Immature natural killer cell (primary cell): Measurements from ENCODE around the gene HIP1. TPM values are rescaled to one million over a fixed set of nuclear protein-coding genes. Genes with fewer than 3 reads are reported as not detected.
"Not testable (repeated sequence)": the region's sequence is repeated elsewhere in the genome, so short reads cannot be mapped to it uniquely, and the experiment has no call there.

ENCODE experiments used
- DNase-seq, 3 donors: peaks; one replicate each; pipeline ENCODE4 v3.0.0; 2022; ENCODE audit warnings: mixed read lengths in 1 of 3
- H3K27ac Mint-ChIP-seq, 6 donors: one replicate each; pipeline ENCODE4 v1.8.0; 2020; ENCODE audit warnings: mixed read lengths in 6 of 6, mild to moderate bottlenecking in 5 of 6, inconsistent platforms in 4 of 6, moderate library complexity in 3 of 6
- H3K27me3 Mint-ChIP-seq, 3 donors: one replicate each; pipeline ENCODE4 v1.8.0; 2020 to 2021; ENCODE audit warnings: low read depth in 3 of 3, mild to moderate bottlenecking in 3 of 3, mixed read lengths in 3 of 3, moderate library complexity in 3 of 3, inconsistent platforms in 1 of 3
- H3K36me3 Mint-ChIP-seq, 3 donors: one replicate each; pipeline ENCODE4 v1.8.0; 2020; ENCODE audit warnings: mixed read lengths in 3 of 3, inconsistent platforms in 2 of 3, mild to moderate bottlenecking in 2 of 3
- H3K4me1 Mint-ChIP-seq, 2 donors: one replicate each; pipeline ENCODE4 v1.8.0; 2020; ENCODE audit warnings: inconsistent platforms in 2 of 2, mild to moderate bottlenecking in 2 of 2, mixed read lengths in 2 of 2, moderate library complexity in 1 of 2
- H3K4me3 Mint-ChIP-seq, 5 donors: one replicate each; pipeline ENCODE4 v1.8.0; 2020; ENCODE audit warnings: mild to moderate bottlenecking in 5 of 5, mixed read lengths in 5 of 5, inconsistent platforms in 3 of 5, moderate library complexity in 3 of 5
- H3K9me3 Mint-ChIP-seq, 6 donors: one replicate each; pipeline ENCODE4 v1.8.0; 2020; ENCODE audit warnings: mild to moderate bottlenecking in 6 of 6, mixed read lengths in 6 of 6, inconsistent platforms in 4 of 6, moderate library complexity in 3 of 6
- polyA plus RNA-seq, 3 donors: library from polyadenylated mRNA; unstranded; fragments of 300-500 nt; fragmentation: Illumina TruSeq; gene quantifications; one replicate each; pipeline ENCODE4 v1.2.3, GENCODE V29; 2021

HIP1 gene
- polyA plus RNA-seq, 3 donors from 2014 or later = 3.9 to 13.3 (median 5.9) TPM

DNA sequence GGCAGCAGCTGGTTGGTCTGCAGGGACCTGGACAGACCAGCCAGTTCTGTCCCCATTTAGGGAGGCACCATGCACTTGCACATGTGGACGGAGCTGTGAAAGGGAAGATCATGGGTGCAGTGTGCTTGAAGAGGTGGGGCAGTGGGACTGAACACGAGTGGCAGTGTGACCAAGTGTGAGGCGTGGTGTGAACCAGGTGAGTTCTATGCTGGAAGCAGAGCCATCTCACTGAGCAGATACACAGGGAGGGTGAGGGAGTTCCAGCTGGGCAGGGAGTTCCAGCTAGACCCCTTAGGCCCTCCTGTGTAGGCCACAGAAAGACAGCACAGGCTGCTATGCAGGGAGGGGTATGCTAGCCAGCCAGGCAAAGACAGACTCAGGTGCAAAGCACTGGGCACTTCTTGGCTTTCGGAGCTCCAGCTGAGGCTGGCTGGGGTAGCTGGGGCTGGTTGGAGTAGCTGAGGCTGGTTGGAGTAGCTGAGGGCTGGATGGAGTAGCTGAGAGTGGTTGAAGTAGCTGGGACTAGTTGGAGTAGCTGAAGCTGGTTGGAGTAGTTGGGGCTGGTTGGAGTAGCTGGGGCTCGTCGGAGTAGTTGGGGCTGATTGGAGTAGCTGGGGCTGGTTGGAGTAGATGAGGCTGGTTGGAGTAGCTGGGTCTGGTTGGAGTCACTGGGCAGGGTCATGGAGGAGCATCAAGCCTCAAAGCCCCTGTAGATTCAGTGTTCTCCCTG lies 90.9 kb downstream of the HIP1 start:
- H3K9me3 Mint-ChIP-seq = no peaks in the 10 kb centered on the region
- H3K36me3 Mint-ChIP-seq = peaks cover 0 to 8% (median 5%) of the 10 kb centered on the region in 3 donors
- H3K4me3 Mint-ChIP-seq = no peak overlapping the region
- DNase-seq = no peak
- peaks cover 2 to 3% of the 10 kb centered on the region in 2 donors for H3K4me1 Mint-ChIP-seq
- H3K27me3 Mint-ChIP-seq = peaks cover 0 to 6% (median 0%) of the 10 kb centered on the region in 3 donors
- H3K27ac Mint-ChIP-seq = peak overlapping the region in 3 of 6 donors; percentile 12 to 74 (median 37)

DNA sequence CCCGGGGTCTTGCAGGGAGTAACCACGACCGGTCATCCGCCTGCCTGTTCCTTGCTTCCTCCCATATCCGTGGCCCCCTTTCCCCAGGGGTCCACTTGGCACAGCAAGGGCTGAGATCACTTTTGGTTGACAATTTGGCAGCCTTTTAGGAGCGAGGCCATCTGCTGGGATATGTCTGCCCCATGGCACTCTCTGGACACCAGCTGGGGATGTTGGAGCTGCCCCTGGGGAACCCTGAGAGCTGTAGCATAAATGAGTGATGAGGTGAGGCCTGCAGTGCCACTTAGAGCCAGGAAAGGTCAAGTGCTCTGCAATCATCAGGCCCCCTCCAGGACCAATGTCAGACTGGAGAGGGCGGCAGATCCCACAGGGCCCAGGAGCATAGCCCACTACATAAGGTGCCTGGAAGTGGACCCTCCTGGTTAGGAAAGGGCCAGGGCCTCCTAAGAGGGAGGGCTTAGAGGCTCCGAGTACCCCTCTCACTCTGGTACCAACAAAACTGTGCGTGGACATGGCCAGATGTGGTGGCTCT lies 92.1 kb downstream of the HIP1 start:
- DNase-seq = no peak
- H3K4me1 Mint-ChIP-seq = peaks cover 7% of the 10 kb centered on the region in 2 donors
- peaks cover 0 to 7% (median 0%) of the 10 kb centered on the region in 3 donors for H3K36me3 Mint-ChIP-seq
- H3K9me3 Mint-ChIP-seq = no peaks in the 10 kb centered on the region
- H3K27me3 Mint-ChIP-seq = peaks cover 0 to 6% (median 2%) of the 10 kb centered on the region in 3 donors
- no peak overlapping the region for H3K27ac Mint-ChIP-seq
- H3K4me3 Mint-ChIP-seq = no peak overlapping the region

DNA sequence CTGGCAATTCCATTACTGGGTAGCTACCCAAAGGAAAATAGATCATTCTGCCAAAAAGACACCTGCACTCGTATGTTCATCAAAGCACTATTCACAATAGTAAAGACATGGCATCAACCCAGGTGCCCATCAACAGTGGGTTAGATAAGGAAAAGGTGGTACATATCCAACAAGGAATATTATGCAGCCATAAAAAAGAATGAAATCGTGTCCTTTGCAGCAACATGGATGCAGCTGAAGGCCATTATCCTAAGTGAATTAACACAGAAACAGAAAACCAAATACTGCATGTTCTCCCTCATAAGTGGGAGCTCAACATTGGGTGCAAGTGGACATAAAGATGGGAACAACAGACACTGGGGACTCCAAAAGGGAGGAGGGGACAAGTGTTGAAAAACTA lies 93.2 kb downstream of the HIP1 start:
- Mint-ChIP-seq H3K27ac (no peak overlapping the region), H3K36me3 (peaks cover 0 to 7% (median 0%) of the 10 kb centered on the region in 3 donors), H3K27me3 (peaks cover 0 to 6% (median 2%) of the 10 kb centered on the region in 3 donors), H3K9me3 (no peaks in the 10 kb centered on the region), H3K4me3 (no peak overlapping the region), H3K4me1 (peaks cover 7% of the 10 kb centered on the region in 2 donors)
- DNase-seq = no peak

DNA sequence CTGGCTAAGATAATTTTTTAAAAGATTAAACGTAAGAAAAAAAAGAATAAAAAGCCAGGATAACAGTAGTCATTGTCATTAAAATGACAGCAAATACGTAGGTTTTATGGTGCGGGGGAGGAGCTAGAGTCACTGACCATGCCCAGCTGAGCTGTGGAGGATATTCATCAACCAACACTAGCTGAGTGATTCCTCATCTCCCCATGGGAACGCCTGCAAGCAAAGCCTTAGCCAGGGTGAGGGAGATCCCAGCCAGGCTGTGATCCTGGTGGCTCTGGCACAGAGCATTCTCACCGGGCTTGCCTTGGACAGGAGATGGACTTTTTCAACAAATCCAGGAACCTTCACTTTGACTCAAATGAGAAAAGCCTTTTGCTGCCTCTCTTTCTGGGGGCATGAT lies 94.2 kb downstream of the HIP1 start:
- H3K27ac Mint-ChIP-seq = no peak overlapping the region
- peaks cover 0 to 8% (median 6%) of the 10 kb centered on the region in 3 donors for H3K27me3 Mint-ChIP-seq
- peaks cover 12 to 13% of the 10 kb centered on the region in 2 donors for H3K4me1 Mint-ChIP-seq
- no peak for DNase-seq
- H3K4me3 Mint-ChIP-seq = no peak overlapping the region
- H3K9me3 Mint-ChIP-seq = no peaks in the 10 kb centered on the region
- H3K36me3 Mint-ChIP-seq = peaks cover 0 to 7% (median 0%) of the 10 kb centered on the region in 3 donors

DNA sequence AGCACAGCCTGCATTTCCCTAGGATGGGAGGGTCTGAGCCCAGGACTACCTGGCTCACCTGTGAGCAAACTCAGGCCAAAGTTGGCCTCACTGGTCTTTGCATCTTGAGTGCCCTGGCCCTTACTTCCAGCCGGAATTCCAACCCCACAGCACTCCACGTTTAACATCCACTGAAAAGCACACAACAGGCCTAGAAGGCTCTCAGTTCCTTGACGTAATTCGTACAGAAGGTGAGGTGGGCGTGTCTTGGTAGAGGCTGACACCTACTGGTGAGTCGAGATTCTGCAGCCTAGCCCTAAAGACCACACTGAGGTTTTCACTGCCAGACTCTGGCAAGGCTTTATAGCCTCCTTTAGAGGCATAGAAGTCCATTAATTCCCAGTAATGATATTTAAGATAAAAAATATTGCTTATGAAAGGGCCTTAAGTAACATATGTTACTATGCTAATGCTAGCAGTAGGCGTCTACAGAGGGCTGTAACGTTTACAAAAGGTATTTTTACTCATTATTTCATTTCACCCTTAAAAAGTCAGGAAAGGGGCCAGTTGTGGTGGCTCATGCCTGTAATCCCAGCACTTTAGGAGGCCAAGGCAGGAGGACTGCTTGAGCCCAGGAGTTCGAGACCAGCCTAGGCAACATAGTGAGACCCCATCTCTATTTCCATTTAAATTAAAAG lies 95.8 kb downstream of the HIP1 start:
- Mint-ChIP-seq H3K27ac (peak overlapping the region in 4 of 6 donors; percentile 5 to 75 (median 48)), H3K4me3 (peak overlapping the region in 1 of 5 donors; percentile 33), H3K4me1 (peaks cover 17 to 19% of the 10 kb centered on the region in 2 donors), H3K9me3 (no peaks in the 10 kb centered on the region), H3K36me3 (peaks cover 0 to 6% (median 0%) of the 10 kb centered on the region in 3 donors), H3K27me3 (peaks cover 3 to 9% (median 6%) of the 10 kb centered on the region in 3 donors)
- peak; percentile 56 to 69 (median 65) for DNase-seq

DNA sequence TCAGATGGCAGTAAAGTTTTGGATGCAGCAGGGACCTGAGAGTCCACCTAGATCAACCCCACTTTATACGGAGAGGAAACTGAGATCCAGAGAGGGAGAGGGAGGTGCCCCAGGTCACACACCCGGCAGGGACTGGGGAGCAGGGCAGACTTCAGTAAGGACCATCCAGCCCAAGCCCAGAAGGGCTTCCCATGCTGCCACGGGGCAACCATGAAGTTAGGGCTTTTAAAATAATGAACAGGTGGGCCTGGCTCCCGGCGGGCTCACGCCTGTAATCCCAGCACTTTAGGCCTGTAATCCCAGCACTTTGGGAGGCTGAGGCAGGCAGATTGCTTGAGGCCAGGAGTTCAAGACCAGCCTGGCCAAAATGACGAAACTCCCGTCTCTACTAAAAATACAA lies 98.5 kb downstream of the HIP1 start:
- H3K9me3 Mint-ChIP-seq = no peaks in the 10 kb centered on the region
- H3K4me1 Mint-ChIP-seq = peaks cover 15 to 31% of the 10 kb centered on the region in 2 donors
- H3K36me3 Mint-ChIP-seq = no peaks in the 10 kb centered on the region
- peak overlapping the region; percentile 79 to 90 (median 88) for H3K4me3 Mint-ChIP-seq
- H3K27ac Mint-ChIP-seq = peak overlapping the region in 5 of 6 donors; percentile 24 to 68 (median 59)
- peaks cover 4 to 9% (median 4%) of the 10 kb centered on the region in 3 donors for H3K27me3 Mint-ChIP-seq
- no peak for DNase-seq

DNA sequence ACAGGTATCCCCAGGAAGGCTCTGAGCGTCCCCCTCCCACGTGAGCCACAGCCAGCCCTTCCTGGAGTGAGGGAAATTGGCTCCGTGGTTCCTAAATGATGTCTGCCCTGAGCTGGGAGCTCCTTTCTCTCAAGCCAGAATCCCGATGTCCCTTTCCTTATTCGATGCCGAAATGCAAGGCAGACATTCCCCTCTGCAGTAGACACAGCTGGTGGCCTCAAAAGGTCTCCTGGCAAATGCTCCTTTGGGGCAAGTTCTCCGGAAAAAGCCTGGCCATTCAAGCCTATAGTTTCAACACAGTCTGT lies 98.9 kb downstream of the HIP1 start:
- Mint-ChIP-seq H3K27ac (peak overlapping the region in 5 of 6 donors; percentile 24 to 68 (median 59)), H3K4me3 (peak overlapping the region; percentile 79 to 90 (median 88)), H3K4me1 (peaks cover 15 to 31% of the 10 kb centered on the region in 2 donors), H3K9me3 (no peaks in the 10 kb centered on the region), H3K36me3 (no peaks in the 10 kb centered on the region), H3K27me3 (peaks cover 4 to 9% (median 4%) of the 10 kb centered on the region in 3 donors)
- DNase-seq = no peak

DNA sequence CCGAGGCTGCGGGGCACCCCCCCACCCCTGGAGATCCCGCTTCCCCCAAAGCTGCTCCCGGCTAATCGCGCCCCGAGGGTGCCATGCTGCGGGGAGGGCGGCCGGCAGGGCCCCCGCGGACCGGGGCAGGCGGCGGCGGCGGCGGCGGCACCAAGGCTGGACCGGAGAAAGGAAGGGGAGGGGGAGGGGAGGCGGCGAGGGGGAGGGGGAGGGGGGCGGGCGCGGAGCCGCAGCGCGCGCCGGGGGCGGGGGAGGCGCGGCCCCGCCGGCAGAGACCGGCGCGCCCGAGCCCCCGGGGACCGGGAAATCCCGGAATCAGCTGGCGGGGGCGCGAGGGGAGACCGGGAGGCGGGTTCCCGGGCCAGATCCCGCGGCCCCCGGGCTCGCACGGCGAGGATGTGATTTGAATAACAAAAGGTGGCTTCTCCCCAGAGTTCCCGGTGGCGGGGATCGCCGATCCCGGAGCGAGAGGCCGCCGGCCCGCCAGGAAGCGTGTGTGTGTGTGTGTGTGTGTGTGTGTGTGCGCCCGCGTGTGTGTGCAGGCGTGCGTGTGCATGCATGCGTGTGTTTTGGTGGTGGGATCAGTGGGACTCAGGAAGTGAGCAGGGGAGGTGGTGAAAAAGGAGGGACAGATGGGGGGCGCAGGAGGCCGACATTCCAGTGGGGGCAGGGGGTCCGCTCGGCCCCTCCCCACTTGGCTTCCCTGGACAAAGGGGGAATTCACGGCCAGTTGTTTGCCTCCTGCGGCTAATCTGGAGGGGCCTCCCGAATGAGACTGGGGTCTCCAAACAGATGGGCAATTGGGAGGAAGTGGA lies 99.5 kb downstream of the HIP1 start:
- Mint-ChIP-seq H3K36me3 (no peaks in the 10 kb centered on the region), H3K27ac (peak overlapping the region in 5 of 6 donors; percentile 43 to 71 (median 66)), H3K4me3 (peak overlapping the region; percentile 79 to 90 (median 88)), H3K4me1 (peaks cover 15 to 31% of the 10 kb centered on the region in 2 donors), H3K9me3 (no peaks in the 10 kb centered on the region), H3K27me3 (peaks cover 4 to 9% (median 4%) of the 10 kb centered on the region in 3 donors)
- peak; percentile 12 to 39 (median 33) for DNase-seq

DNA sequence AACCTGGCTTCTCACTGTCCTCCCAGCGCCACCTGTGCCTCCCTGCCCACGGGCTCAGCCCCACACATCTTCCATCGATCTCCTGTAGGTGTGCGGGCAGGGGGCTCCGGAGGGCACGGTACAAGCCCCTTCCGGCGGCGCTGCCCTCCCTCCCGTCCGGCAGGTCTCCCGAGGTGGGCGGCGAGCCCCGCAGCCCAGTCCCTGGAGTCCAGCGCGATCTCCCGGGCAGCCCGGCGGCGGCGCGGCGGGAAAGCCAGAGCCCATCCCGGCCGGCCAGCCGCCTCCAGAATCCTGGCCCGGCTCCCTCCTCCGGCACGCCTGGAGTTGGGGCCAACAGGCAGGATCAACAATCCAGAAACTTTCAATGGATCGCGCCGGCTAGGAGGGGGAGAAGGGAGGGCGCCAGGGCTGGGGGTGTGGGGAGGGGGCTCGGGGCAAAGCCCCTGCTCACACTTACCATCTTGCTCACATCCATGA lies 100.1 kb downstream of the HIP1 start:
- Mint-ChIP-seq H3K36me3 (no peaks in the 10 kb centered on the region), H3K27ac (peak overlapping the region in 1 of 6 donors; percentile 13), H3K27me3 (peaks cover 4 to 9% (median 4%) of the 10 kb centered on the region in 3 donors), H3K9me3 (no peaks in the 10 kb centered on the region), H3K4me3 (peak overlapping the region; percentile 41 to 74 (median 64)), H3K4me1 (peaks cover 15 to 31% of the 10 kb centered on the region in 2 donors)
- no peak for DNase-seq

DNA sequence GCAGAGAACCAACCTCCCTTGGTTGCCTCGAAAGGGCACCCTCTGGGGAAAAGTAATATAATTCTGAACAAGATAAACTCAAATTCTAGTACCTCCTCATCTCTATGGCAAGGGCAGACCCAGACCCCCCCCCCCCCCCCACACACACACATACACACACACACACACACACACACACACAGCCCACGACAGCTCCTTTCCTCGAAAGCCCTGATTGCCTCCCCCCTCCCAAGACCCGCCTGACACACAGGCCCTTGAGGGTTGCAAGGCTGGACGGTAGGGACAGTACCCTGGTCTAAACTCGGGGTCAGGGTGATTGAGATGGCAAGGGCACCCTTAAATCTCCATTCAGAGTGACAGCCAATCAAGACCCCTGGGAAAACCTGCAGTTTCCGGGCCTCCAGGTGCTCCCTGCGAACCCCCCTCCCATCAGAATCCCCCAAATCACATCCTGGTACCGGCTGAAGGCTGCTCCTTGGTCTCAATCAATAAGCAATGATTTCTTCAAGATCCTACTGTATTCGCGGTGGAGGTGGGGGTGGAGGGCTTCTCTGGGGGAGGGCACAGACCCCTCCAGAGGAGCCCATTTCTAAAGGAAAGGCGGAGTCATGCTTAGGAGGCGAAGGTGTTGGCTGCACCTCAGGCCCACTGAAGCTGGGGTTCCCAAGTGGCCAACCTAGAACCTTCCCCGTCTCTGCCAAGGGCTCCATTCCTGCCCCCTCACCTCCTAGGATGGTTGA lies 100.7 kb downstream of the HIP1 start:
- no peak for DNase-seq
- H3K36me3 Mint-ChIP-seq = no peaks in the 10 kb centered on the region
- peak overlapping the region; percentile 41 to 74 (median 64) for H3K4me3 Mint-ChIP-seq
- H3K4me1 Mint-ChIP-seq = peaks cover 15 to 31% of the 10 kb centered on the region in 2 donors
- H3K27me3 Mint-ChIP-seq = peaks cover 4 to 9% (median 4%) of the 10 kb centered on the region in 3 donors
- H3K9me3 Mint-ChIP-seq = no peaks in the 10 kb centered on the region
- H3K27ac Mint-ChIP-seq = peak overlapping the region in 2 of 6 donors; percentile 13 to 16

DNA sequence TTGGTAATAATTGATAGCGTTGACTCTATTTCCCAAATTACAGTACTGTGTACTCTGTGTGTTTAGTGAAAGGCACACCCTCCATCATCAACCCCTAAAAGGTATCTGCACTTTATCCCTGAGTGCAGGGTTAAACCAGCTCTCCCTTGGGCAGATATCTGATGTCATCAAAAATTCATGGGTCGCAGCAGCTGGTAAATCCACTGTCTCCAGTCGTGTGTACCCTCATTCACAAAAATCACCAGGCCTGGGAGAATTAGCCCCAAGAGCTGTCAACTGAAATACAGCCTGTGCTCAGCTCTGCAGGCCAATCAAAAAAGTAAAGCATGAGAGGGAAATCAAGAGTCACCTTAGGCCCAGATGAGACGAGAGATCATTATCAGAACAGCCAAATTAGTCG lies 103.7 kb downstream of the HIP1 start:
- Mint-ChIP-seq H3K4me3 (no peak overlapping the region), H3K36me3 (peaks cover 0 to 6% (median 0%) of the 10 kb centered on the region in 3 donors), H3K4me1 (peaks cover 10 to 29% of the 10 kb centered on the region in 2 donors), H3K9me3 (no peaks in the 10 kb centered on the region), H3K27me3 (peaks cover 3 to 6% (median 4%) of the 10 kb centered on the region in 3 donors), H3K27ac (peak overlapping the region in 1 of 6 donors; percentile 6)
- no peak for DNase-seq

DNA sequence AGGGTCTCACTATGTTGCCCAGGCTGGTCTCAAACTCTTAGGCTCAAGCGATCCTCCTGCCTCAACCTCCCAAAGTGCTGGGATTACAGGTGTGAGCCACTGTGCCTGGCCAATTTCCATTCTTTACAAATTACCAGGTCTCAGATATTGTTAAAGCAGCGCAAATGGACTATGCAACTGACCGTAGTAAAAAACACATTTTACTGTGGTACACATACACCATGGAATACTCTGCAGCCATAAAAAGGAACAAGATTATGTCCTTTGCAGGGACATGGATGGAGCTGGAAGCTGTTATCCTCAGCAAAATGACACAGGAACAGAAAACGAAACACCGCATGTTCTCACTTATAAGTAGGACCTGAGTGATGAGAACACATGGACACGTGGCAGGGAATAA lies 106.2 kb downstream of the HIP1 start:
- H3K4me1 Mint-ChIP-seq = peaks cover 8 to 34% of the 10 kb centered on the region in 2 donors
- H3K9me3 Mint-ChIP-seq, DNase-seq, H3K27ac Mint-ChIP-seq, H3K4me3 Mint-ChIP-seq, H3K27me3 Mint-ChIP-seq: not testable (repeated sequence)
- peaks cover 6 to 19% (median 8%) of the 10 kb centered on the region in 3 donors for H3K36me3 Mint-ChIP-seq
